HepG2 (cell line): ENCODE data around the gene GOLT1A. TPM values are rescaled to one million over a fixed set of nuclear protein-coding genes. Genes with fewer than 3 reads are reported as not detected.
A peak's percentile ranks its signal among the peaks of the same experiment; 100 is the strongest.

Experiments
- ELF3 ChIP-seq: IDR thresholded peaks from 2 replicates; pipeline ENCODE4 v1.6.1; 2016; ENCODE audit warnings: missing genetic modification reagents, missing compliant biosample characterization
- KDM5B ChIP-seq: sonication (generic); formaldehyde crosslinking; IDR thresholded peaks from 2 replicates; pipeline ENCODE4 v1.4.0; 2020; ENCODE audit warnings: missing genetic modification reagents, mild to moderate bottlenecking, borderline replicate concordance
- KDM6A ChIP-seq: IDR thresholded peaks from 2 replicates; pipeline ENCODE4 v1.6.1; 2016; ENCODE audit warnings: low read depth
- MAFF ChIP-seq: IDR thresholded peaks from 2 replicates; pipeline ENCODE4 v1.6.1; 2011; ENCODE audit warnings: low read depth, low read length, improper control_type of control experiment
- MIER3 ChIP-seq: IDR thresholded peaks from 2 replicates; pipeline ENCODE4 v1.6.1; 2016; ENCODE audit warnings: missing compliant biosample characterization, borderline replicate concordance
- PAX8 ChIP-seq: sonication (generic); formaldehyde crosslinking; IDR thresholded peaks from 2 replicates; pipeline ENCODE4 v1.8.0; 2022; ENCODE audit warnings: mild to moderate bottlenecking, missing genetic modification reagents, borderline replicate concordance
- SIN3A ChIP-seq: IDR thresholded peaks from 2 replicates; pipeline ENCODE4 v1.6.1; 2011; ENCODE audit warnings: low read depth, mild to moderate bottlenecking, control low read depth, low read length, borderline replicate concordance
- TOPORS ChIP-seq: sonication (generic); formaldehyde crosslinking; IDR thresholded peaks from 2 replicates; pipeline ENCODE4 v1.8.0; 2023; ENCODE audit warnings: mild to moderate bottlenecking, missing genetic modification reagents
- ZBTB20 ChIP-seq: sonication (generic); formaldehyde crosslinking; IDR thresholded peaks from 2 replicates; pipeline ENCODE4 v1.8.1; 2023; ENCODE audit warnings: missing genetic modification reagents, low read depth, mild to moderate bottlenecking, borderline replicate concordance
- ZBTB8A ChIP-seq: sonication (generic); formaldehyde crosslinking; IDR thresholded peaks from 2 replicates; pipeline ENCODE4 v1.4.0; 2020; ENCODE audit warnings: mild to moderate bottlenecking, low read depth, missing genetic modification reagents, borderline replicate concordance
- ZNF33B ChIP-seq: sonication (generic); formaldehyde crosslinking; IDR thresholded peaks from 2 replicates; pipeline ENCODE4 v1.5.1; 2020; ENCODE audit warnings: mild to moderate bottlenecking, missing genetic modification reagents
- ZNF496 ChIP-seq: sonication (generic); formaldehyde crosslinking; IDR thresholded peaks from 2 replicates; pipeline ENCODE4 v1.8.1; 2023; ENCODE audit warnings: mild to moderate bottlenecking, moderate library complexity, missing genetic modification reagents; ENCODE audit not compliant: insufficient replicate concordance
- ZNF792 ChIP-seq: IDR thresholded peaks from 2 replicates; pipeline ENCODE4 v1.6.1; 2016
- polyA plus RNA-seq, 8 experiments: library from polyadenylated mRNA; depleted of rRNA in 3 of 8; stranded (reverse) in 7 of 8; unstranded in 1 of 8; fragments of >200 nt; fragmentation: Illumina TruSeq in 4 of 8; extraction: Trizol in 4 of 8; gene quantifications; 2 replicates each; pipeline versions ENCODE4 v1.2.1 to v1.2.3, GENCODE V29; 2011 to 2016; ENCODE audit warnings: low read depth in 4 of 8, missing spikeins in 1 of 8, mixed read lengths in 1 of 8; ENCODE audit not compliant: insufficient read depth in 1 of 8
- total RNA-seq, 5 experiments: library from RNA; depleted of rRNA; stranded (reverse); fragments of >200 nt; fragmentation: Illumina TruSeq; extraction: Trizol; gene quantifications; 2 replicates each; pipeline ENCODE4 v1.2.3, GENCODE V29; 2016; ENCODE audit warnings: low read depth in 1 of 5
- TF ChIP-seq, protein P1 (sequence below): sonication (generic); formaldehyde crosslinking; IDR thresholded peaks from 2 replicates; pipeline ENCODE4 v1.5.1; 2020; ENCODE audit warnings: mild to moderate bottlenecking, missing genetic modification reagents, borderline replicate concordance
- TF ChIP-seq, protein P2 (sequence below): sonication (generic); formaldehyde crosslinking; IDR thresholded peaks from 2 replicates; pipeline ENCODE4 v1.4.0; 2020; ENCODE audit warnings: missing genetic modification reagents
- TF ChIP-seq, protein P3 (sequence below): sonication (generic); formaldehyde crosslinking; IDR thresholded peaks from 2 replicates; pipeline ENCODE4 v1.5.1; 2020; ENCODE audit warnings: mild to moderate bottlenecking, missing genetic modification reagents, moderate library complexity
- TF ChIP-seq, protein P4 (sequence below): IDR thresholded peaks from 2 replicates; pipeline ENCODE4 v1.6.1; 2016; ENCODE audit warnings: low read depth, control low read depth
- TF ChIP-seq, protein P5 (sequence below): sonication (generic); formaldehyde crosslinking; IDR thresholded peaks from 2 replicates; pipeline ENCODE4 v1.4.0; 2020; ENCODE audit warnings: mild to moderate bottlenecking, missing genetic modification reagents

GOLT1A gene
- total and polyA plus RNA-seq, 2 of the 13 experiments (the other 11 are each of a cell fraction or from before 2014, with no cell fraction given): 25.8 to 28.0 TPM

DNA sequence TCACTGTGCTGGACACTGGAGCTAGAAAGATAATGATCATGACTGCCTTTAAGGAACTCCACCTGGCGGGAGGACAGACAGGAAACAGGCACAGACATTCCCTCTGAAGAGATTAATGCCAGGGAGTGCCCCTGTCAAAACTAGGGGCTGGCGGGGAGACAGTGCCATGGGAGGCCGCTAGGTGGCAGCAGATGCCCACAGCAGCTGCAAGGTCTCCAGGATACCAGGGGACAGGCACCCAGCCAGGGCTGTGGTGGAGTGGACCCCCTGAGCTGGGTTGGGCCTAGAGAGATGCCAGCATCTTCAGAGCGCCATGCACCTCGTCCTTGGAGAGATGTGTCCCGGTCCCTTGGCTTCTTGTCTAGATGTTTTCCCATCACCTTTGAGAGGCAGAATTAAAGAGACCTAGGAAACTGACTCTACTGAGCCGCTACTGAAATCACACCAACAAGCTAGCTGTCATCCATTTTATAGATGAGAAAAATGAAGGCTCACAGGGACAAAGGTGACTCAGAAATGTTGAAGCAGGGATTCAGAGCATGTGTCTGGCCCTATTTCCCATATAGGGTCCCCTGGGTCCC is 51.2 kb downstream of the GOLT1A start (continued):
- TF ChIP-seq, protein P1, sequence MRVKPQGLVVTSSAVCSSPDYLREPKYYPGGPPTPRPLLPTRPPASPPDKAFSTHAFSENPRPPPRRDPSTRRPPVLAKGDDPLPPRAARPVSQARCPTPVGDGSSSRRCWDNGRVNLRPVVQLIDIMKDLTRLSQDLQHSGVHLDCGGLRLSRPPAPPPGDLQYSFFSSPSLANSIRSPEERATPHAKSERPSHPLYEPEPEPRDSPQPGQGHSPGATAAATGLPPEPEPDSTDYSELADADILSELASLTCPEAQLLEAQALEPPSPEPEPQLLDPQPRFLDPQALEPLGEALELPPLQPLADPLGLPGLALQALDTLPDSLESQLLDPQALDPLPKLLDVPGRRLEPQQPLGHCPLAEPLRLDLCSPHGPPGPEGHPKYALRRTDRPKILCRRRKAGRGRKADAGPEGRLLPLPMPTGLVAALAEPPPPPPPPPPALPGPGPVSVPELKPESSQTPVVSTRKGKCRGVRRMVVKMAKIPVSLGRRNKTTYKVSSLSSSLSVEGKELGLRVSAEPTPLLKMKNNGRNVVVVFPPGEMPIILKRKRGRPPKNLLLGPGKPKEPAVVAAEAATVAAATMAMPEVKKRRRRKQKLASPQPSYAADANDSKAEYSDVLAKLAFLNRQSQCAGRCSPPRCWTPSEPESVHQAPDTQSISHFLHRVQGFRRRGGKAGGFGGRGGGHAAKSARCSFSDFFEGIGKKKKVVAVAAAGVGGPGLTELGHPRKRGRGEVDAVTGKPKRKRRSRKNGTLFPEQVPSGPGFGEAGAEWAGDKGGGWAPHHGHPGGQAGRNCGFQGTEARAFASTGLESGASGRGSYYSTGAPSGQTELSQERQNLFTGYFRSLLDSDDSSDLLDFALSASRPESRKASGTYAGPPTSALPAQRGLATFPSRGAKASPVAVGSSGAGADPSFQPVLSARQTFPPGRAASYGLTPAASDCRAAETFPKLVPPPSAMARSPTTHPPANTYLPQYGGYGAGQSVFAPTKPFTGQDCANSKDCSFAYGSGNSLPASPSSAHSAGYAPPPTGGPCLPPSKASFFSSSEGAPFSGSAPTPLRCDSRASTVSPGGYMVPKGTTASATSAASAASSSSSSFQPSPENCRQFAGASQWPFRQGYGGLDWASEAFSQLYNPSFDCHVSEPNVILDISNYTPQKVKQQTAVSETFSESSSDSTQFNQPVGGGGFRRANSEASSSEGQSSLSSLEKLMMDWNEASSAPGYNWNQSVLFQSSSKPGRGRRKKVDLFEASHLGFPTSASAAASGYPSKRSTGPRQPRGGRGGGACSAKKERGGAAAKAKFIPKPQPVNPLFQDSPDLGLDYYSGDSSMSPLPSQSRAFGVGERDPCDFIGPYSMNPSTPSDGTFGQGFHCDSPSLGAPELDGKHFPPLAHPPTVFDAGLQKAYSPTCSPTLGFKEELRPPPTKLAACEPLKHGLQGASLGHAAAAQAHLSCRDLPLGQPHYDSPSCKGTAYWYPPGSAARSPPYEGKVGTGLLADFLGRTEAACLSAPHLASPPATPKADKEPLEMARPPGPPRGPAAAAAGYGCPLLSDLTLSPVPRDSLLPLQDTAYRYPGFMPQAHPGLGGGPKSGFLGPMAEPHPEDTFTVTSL (CRISPR knock-in tag): no peak
- TF ChIP-seq ZBTB20 (CRISPR knock-in tag) (no peak), ELF3 (0 out of 2 replicates have a peak, but pooled peaks have one; percentile 31), ZNF792 (CRISPR knock-in tag) (0 out of 2 replicates have a peak, but pooled peaks have one; percentile 51), PAX8 (CRISPR knock-in tag) (no peak), SIN3A (no peak), TOPORS (CRISPR knock-in tag) (no peak), MIER3 (no peak), KDM5B (CRISPR knock-in tag) (no peak), ZNF496 (CRISPR knock-in tag) (no peak), KDM6A (no peak), ZNF33B (CRISPR knock-in tag) (no peak), MAFF (no peak), ZBTB8A (CRISPR knock-in tag) (no peak)
- TF ChIP-seq, protein P2, sequence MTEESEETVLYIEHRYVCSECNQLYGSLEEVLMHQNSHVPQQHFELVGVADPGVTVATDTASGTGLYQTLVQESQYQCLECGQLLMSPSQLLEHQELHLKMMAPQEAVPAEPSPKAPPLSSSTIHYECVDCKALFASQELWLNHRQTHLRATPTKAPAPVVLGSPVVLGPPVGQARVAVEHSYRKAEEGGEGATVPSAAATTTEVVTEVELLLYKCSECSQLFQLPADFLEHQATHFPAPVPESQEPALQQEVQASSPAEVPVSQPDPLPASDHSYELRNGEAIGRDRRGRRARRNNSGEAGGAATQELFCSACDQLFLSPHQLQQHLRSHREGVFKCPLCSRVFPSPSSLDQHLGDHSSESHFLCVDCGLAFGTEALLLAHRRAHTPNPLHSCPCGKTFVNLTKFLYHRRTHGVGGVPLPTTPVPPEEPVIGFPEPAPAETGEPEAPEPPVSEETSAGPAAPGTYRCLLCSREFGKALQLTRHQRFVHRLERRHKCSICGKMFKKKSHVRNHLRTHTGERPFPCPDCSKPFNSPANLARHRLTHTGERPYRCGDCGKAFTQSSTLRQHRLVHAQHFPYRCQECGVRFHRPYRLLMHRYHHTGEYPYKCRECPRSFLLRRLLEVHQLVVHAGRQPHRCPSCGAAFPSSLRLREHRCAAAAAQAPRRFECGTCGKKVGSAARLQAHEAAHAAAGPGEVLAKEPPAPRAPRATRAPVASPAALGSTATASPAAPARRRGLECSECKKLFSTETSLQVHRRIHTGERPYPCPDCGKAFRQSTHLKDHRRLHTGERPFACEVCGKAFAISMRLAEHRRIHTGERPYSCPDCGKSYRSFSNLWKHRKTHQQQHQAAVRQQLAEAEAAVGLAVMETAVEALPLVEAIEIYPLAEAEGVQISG (CRISPR knock-in tag): peak; percentile 60
- TF ChIP-seq, protein P3, sequence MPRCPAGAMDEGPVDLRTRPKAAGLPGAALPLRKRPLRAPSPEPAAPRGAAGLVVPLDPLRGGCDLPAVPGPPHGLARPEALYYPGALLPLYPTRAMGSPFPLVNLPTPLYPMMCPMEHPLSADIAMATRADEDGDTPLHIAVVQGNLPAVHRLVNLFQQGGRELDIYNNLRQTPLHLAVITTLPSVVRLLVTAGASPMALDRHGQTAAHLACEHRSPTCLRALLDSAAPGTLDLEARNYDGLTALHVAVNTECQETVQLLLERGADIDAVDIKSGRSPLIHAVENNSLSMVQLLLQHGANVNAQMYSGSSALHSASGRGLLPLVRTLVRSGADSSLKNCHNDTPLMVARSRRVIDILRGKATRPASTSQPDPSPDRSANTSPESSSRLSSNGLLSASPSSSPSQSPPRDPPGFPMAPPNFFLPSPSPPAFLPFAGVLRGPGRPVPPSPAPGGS (CRISPR knock-in tag): no peak
- TF ChIP-seq, protein P4, sequence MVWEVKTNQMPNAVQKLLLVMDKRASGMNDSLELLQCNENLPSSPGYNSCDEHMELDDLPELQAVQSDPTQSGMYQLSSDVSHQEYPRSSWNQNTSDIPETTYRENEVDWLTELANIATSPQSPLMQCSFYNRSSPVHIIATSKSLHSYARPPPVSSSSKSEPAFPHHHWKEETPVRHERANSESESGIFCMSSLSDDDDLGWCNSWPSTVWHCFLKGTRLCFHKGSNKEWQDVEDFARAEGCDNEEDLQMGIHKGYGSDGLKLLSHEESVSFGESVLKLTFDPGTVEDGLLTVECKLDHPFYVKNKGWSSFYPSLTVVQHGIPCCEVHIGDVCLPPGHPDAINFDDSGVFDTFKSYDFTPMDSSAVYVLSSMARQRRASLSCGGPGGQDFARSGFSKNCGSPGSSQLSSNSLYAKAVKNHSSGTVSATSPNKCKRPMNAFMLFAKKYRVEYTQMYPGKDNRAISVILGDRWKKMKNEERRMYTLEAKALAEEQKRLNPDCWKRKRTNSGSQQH (CRISPR knock-in tag): no peak
- TF ChIP-seq, protein P5, sequence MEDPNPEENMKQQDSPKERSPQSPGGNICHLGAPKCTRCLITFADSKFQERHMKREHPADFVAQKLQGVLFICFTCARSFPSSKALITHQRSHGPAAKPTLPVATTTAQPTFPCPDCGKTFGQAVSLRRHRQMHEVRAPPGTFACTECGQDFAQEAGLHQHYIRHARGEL: no peak
